GM21526 (cell line): ENCODE data around the gene TERB2.
"Not testable (repeated sequence)": the region's sequence is repeated elsewhere in the genome, so short reads cannot be mapped to it uniquely, and the experiment has no call there.

Source experiments
- ATAC-seq: cut with Tn5 transposase; IDR thresholded peaks from one replicate; pipeline ENCODE4 v1.9.1; 2021; ENCODE audit warnings: moderate library complexity; ENCODE audit not compliant: unreplicated experiment, low FRiP score

TERB2 gene

DNA sequence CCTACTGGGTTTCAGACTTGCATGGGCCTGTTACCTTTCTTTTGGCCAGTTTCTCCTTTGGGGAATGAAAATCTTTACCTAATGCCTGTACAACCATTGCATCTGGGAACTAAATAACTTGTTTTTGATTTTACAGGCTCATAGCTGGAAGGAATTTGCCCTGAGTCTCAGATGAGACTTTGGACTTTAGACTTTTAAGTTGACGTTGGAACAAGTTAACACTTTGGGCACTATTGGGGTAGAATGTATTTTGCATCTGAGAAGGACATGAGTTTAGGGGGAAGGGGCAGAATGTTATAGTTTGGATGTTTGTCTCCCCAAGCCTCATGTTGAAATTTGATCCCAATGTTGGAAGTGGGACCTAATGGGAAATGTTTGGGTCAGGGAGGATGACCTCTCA is 44.7 kb downstream of the TERB2 start:
- ATAC-seq, result not testable (repeated sequence)

DNA sequence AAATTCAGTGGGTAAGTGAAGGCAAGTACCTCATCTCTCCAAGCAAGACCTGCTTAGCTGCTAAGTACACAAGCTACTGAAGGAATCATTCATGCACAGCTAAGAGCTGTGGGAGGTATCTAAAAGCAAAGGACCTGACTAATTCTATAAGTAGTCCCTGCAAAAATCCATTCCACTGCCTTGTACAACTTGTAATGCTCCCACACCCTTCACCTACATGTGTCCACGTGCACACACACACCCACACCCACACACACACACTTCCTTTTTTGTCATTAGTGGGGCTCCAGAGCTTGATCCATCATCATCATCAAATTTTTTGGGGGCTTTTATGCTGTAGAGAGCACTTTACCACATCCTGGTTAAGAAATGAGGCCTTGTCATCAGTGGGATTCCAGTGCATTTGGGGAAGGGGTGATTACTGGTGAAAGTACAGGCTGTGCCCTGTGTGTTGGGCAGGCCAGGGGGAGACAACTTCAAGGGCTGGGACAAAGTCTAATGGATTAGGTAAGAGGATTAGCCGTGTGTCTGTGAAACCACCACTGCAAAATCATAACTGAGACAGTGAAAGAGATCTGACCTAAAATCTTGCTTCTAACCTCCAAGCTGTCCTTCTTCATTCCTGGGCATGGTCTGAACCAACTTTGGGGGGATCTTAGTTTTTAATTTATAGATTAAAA is 47.4 kb downstream of the TERB2 start:
- not testable (repeated sequence) for ATAC-seq

DNA sequence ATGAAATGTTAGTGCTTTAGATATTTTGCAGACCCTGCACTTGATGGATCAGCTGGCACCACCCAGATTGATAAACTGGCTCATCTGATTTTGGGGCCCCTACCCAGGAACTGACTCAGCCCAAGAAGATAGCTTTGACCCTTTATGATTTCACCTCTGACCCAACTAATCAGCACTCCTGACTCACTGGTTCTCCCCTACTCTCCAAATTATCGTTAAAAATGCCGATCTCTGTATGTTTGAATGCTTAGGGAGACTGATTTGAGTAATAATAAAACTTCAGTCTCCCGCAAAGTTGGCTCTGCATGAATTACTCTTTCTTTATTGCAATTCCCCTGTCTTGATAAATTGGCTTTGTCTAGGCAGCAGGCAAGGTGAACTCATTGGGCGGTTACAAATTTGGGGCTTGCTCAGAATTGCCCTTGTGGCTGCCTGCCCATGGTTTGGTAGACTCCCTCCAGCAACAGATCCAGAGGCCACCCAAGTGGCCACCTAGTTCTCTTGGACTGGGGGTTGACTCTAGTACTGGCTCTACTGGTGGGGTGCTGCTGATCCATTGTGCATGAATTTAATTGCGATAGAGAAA is 48.2 kb downstream of the TERB2 start:
- not testable (repeated sequence) for ATAC-seq

DNA sequence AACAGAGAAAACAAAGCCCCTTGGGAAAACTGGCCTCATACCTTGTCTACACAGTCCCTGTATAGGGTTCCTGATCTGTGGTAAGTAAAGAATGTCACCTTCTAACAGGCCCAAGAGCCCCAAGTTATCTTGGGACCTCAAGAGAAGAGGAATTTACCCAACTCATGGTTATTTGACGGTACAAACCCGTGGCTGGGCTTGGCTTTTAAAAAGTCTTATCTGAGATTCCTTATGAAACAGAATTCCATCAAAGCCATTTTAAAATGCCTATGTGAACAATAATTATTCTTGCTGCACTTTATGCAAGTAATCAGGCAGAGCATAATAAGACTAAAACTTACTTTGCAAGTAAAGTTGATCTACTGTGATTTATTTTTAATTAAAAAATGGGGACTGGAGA is 52.6 kb downstream of the TERB2 start:
- no peak for ATAC-seq

DNA sequence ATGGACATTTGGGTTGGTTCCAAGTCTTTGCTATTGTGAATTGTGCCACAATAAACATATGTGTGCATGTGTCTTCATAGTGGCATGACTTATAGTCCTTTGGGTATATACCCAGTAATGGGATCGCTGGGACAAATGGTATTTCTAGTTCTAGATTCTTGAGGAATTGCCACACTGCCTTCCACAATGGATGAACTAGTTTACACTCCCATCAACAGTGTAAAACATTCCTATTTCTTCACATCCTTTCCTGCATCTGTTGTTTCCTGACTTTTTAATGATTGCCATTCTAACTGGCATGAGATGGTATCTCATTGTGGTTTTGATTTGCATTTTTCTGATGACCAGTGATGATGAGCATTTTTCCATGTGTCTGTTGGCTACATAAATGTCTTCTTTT is 58.6 kb downstream of the TERB2 start:
- not testable (repeated sequence) for ATAC-seq

DNA sequence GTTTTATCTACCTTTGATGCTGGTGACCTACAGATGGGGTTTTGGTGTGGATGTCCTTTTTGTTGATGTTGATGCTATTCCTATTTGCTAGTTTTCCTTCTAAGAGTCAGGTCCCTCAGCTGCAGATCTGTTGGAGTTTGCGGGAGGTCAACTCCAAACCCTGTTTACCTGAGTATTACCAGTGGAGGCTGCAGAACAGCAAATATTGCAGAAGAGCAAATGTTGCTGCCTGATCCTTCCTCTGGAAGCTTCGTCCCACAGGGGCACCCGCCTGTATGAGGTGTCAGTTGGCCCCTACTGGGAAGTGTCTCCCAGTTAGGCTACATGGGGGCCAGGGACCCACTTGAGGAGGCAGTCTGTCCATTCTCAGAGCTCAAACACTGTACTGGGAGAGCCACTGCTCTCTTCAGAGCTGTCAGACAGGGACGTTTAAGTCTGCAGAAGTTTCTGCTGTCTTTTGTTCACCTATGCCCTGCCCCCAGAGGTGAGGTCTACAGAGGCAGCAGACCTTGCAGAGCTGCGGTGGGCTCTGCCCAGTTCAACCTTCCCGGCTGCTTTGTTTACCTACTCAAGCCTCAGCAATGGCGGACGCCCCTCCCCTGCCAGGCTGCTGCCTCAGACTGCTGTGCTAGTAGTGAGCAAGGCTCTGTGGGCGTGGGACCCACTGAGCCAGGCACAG is 63.9 kb downstream of the TERB2 start:
- not testable (repeated sequence) for ATAC-seq

DNA sequence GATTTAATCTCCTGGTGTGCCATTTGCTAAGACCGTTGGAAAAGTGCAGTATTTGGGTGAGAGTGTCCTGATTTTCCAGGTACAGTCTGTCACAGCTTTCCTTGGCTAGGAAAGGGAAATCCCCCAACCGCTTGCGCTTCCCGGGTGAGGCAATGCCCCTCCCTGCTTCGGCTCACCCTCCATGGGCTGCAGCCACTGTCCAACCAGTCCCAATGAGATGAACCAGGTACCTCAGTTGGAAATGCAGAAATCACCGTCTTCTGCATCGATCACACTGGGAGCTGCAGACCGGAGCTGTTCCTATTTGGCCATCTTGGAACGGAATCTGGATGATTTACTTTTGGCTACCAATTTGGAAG is 64.4 kb downstream of the TERB2 start:
- not testable (repeated sequence) for ATAC-seq

DNA sequence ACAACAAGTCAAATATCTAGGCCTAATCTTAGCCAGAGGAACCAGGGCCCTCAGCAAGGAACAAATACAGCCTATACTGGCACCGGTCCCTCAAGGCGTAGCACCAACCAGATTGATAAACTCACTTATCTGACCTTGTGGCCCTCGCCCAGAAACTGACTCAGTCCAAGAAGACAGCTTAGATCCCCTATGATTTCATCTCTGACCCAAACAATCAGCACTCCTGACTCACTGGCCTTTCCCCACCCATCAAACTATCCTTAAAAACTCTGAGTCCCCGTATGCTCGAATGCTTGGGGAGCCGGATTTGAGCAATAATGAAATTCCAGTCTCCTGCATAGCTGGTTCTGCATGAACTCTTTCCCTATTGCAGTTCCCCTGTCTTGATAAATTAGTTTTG is 64.9 kb downstream of the TERB2 start:
- ATAC-seq, result no peak

DNA sequence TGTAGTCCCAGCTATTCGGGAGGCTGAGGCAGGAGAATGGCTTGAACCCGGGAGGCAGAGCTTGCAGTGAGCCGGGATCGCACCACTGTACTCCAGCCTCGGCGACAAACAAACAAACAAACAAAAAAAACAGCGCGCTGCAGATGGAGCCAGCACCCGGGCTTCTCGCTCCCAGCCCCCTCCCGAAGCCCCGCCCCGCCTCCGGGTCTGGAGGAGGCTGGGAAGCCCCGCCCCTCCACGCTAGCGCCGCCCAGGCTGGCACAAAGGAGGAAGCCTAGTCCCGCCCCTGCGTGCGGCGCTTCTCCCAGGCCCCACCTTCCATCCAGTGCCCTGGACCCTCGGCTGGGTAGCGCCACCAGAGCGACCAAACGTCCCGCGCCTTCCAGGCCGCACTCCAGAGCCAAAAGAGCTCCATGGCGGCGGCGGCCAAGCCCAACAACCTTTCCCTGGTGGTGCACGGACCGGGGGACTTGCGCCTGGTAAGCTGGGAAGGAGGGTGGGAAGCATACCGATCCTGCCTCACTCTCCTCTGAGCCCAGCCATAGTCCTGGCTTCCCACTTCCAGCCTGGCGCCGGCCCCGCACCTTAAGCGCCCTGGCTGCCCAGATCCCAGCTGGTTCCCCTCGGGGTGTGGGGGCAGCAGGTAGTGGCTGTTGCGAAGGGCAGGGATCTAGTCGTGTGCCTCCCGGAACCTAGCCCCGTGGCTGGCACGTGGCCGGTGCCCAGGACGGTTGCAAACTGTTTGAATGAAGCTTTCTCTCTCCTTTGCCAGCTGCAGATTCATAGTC is 66.6 kb downstream of the TERB2 start, which contains the start of gene SORD:
TSS of gene SORD (plus strand) at position 325 of the 788 bp plus-strand sequence. CDS start at position 414, 89 bp downstream.
- peak; percentile 88 for ATAC-seq

DNA sequence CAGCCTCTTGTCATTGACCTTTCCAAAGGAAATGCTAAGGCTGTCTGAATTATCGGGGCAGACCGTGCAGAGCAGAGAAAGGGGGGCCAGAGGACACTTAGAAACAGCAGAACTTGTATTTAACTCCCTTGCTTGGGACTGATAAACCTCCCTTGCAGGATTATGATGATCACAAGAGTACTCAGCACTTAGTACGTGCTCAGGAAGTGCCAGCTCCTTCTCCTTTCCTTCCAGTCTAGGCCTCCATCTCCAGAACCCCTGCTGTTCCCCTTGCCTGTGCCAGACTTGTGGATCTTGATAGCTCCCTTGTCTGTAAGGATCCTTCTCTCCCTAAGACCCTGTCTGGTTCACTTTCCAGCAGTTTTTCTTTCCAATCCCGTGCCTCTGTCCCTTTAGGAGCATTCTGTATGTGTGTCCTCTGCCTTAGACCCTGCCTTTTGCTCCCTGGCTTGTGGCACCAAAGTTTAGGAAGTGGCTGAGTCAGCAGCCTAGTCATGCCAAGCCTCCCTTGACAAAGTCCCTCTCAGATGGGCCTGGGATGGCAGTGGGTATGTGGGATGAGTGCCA is 67.3 kb downstream of the TERB2 start:
- no peak for ATAC-seq

DNA sequence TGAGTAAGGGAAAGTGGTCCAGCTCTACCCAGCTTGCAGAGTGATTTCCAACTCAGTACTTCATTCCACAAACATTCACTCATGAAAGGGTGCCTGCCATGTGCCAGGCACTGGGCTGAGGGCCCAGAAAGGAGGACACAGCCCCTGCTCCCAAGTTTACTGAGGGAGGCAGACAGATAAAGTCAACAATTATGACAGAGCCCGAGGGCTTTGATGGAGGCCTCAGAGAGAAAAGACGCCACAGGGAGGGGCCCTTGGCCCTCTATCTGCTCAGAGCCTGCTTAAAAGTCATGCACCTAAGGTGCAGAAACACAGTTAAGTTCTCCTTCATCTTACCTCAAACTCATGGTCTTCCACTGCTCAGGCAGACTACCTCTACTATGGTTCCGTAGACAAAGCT is 68.2 kb downstream of the TERB2 start:
- ATAC-seq, result not testable (repeated sequence)

DNA sequence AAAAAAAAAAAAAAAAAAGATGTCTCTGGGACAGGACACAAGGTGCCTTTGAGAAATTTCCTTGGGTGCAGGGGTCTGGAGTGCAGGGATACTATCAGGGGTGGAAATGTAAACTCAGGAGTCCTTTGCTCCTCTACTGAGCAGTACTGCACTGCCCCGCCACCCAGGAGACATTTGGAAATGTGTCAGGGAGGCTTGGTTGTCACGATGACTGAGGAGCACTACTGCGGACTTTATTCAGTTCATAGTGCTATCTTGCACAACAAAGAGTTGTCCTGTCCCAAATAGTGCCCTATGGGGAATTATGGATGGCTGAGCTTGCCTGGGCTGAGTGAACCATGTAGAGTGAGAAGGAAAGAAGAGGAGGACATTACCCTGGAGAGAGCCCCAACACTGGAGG is 69.1 kb downstream of the TERB2 start:
- ATAC-seq, result not testable (repeated sequence)

DNA sequence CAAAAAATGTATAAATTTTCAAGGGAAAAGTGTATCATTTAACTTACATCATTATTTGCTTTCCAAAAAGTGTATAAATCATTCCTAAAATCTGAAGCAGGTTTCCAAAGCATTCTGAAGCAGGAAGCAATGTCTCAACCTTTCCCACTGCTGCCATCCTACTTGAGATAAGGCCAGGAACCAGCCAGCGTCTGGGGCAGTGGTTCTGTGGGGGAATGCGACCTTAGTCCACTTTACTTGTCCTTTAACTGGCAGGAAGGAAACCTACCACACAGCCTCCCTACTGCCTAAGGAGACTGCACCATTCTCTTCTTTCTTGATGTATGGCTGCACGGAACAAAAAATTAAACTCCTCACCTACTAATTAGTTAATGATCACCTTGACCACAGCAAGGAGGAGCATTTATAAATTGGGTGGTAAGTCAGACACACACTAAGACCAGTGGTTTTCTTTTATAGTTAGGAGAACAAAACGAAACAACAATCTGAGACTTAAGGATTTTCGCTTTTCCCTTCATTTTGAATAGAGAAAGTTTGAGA is 70.2 kb downstream of the TERB2 start:
- ATAC-seq, result no peak

DNA sequence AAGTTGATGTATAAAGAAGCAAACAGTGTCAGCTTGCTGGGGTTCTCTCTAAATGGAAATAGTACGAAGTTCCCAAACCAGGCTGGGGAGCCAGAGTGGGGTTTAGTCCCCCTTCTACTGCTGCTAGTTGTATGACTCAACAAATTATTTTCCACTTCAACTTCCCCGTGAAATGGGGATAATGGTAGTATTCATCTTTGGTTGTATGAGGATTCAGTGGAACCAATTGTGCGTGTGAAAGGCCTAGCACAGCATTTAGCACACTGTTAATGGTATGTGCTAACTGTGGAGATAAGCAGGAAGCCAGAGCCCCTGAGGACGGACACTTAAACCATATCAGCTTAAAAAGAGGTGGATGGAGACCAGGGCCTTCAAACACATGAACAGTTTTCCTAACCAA is 70.7 kb downstream of the TERB2 start:
- no peak for ATAC-seq
